K562 (cell line): Measurements from ENCODE around the gene GPD2. TPM values are rescaled to one million over a fixed set of nuclear protein-coding genes. Genes with fewer than 3 reads are reported as not detected.

Experiments
- ATAC-seq: fragments of 200-7000 bp; cut with Tn5 transposase; 3 replicates; pipeline ENCODE4 v1.9.1; 2020; ENCODE audit warnings: moderate library complexity
- BruUV-seq: library from RNA; stranded (reverse); fragments of 400-500 nt; replicated peaks from 2 replicates; lab custom pipeline; 2021; lab: Mats Ljungman, UMichigan
- CTCF ChIA-PET: fragments of 300-600 bp; formaldehyde crosslinking; extraction: SDS; loops from one replicate; lab custom pipeline; 2021; ENCODE audit warnings: low intra/inter-chr PET ratio; lab: Yijun Ruan, JAX
- POLR2A ChIA-PET: fragments of 300-600, 350-650 bp; sonication (Branson Sonifier 250); formaldehyde crosslinking; extraction: SDS; loops from one replicate; lab custom pipeline; 2021; ENCODE audit warnings: antibody characterized with exemption, inconsistent platforms; lab: Yijun Ruan, JAX
- DNase-seq, 4 experiments: peaks; one replicate each; pipeline versions ENCODE4 v3.0.0 to v3.0.0-alpha.2; 2011 to 2018; ENCODE audit warnings: low spot score in 3 of 4, mixed read lengths in 3 of 4; ENCODE audit errors: extremely low read depth in 1 of 4
- FAIRE-seq: peaks from 2 replicates; lab custom pipeline; 2011; peaks lifted over from hg19 to GRCh38; lab: Jason Lieb, UNC
- H2AFZ ChIP-seq: 2 replicates; pipeline ENCODE4 v1.6.0; 2011; ENCODE audit warnings: low read depth, low read length, control low read depth, inconsistent platforms
- H3K27ac ChIP-seq: fragments of 200-600 bp; 3 replicates; pipeline ENCODE4 v1.8.0; 2011; ENCODE audit warnings: low read depth, mild to moderate bottlenecking, control low read depth, inconsistent platforms, low read length, moderate library complexity, mixed read lengths; ENCODE audit errors: extremely low read depth
- H3K27me3 ChIP-seq, 2 experiments: fragments of 300-600 bp in 1 of 2; 2 replicates in 1 of 2; 3 replicates in 1 of 2; pipeline versions ENCODE4 v1.6.0 to v1.8.0; 2011; ENCODE audit warnings: inconsistent platforms in 2 of 2, low read length in 2 of 2, mild to moderate bottlenecking in 1 of 2, mixed read lengths in 1 of 2, moderate library complexity in 1 of 2; ENCODE audit not compliant: control insufficient read depth in 2 of 2, insufficient read depth in 2 of 2
- H3K36me3 ChIP-seq: fragments of 300-600 bp; 3 replicates; pipeline ENCODE4 v1.8.0; 2011; ENCODE audit warnings: mild to moderate bottlenecking, low read length, inconsistent platforms; ENCODE audit not compliant: control insufficient read depth, insufficient read depth
- H3K4me1 ChIP-seq, 2 experiments: fragments of 200-600 bp in 1 of 2; replicated peaks in 1 of 2; 2 replicates in 1 of 2; 3 replicates in 1 of 2; pipeline versions ENCODE4 v1.5.1 to v1.8.0; 2011; ENCODE audit warnings: inconsistent platforms in 2 of 2, low read length in 2 of 2, mild to moderate bottlenecking in 1 of 2, mixed read lengths in 1 of 2, moderate library complexity in 1 of 2; ENCODE audit not compliant: control insufficient read depth in 2 of 2, insufficient read depth in 2 of 2
- H3K4me2 ChIP-seq: 2 replicates; pipeline ENCODE4 v1.6.1; 2011; ENCODE audit warnings: low read length, control low read depth, inconsistent platforms, mixed read lengths; ENCODE audit not compliant: insufficient read depth
- H3K4me3 ChIP-seq: fragments of 200-600 bp; sonication (generic), shearing (Covaris generic); 2 replicates; pipeline ENCODE4 v1.5.1; 2016; ENCODE audit warnings: control low read depth, inconsistent platforms
- H3K79me2 ChIP-seq: fragments of 200-600 bp; 3 replicates; pipeline ENCODE4 v1.8.0; 2011; ENCODE audit warnings: low read length, inconsistent platforms; ENCODE audit not compliant: control insufficient read depth, insufficient read depth
- H3K9ac ChIP-seq, 2 experiments: 2 replicates each; pipeline versions ENCODE4 v1.6.0 to v1.6.1; 2011; ENCODE audit warnings: low read depth in 2 of 2, low read length in 2 of 2, control low read depth in 1 of 2, inconsistent platforms in 1 of 2, mild to moderate bottlenecking in 1 of 2, mixed read lengths in 1 of 2; ENCODE audit not compliant: insufficient read depth in 1 of 2
- H3K9me1 ChIP-seq: one replicate; pipeline ENCODE4 v1.6.0; 2011; ENCODE audit warnings: inconsistent platforms, mild to moderate bottlenecking, low read length, moderate library complexity; ENCODE audit not compliant: control insufficient read depth, insufficient read depth
- H3K9me3 ChIP-seq: replicated peaks from 2 replicates; pipeline ENCODE4 v1.5.1; 2011; ENCODE audit warnings: low read depth, low read length, inconsistent platforms; ENCODE audit not compliant: control insufficient read depth, insufficient read depth
- H4K20me1 ChIP-seq: replicated peaks from 2 replicates; pipeline ENCODE4 v1.6.1; 2011; ENCODE audit warnings: low read length, inconsistent platforms, mixed read lengths; ENCODE audit not compliant: control insufficient read depth, insufficient read depth
- AFF4 ChIP-seq: sonication (generic); formaldehyde crosslinking; IDR thresholded peaks from 2 replicates; pipeline ENCODE4 v1.8.0; 2023; ENCODE audit warnings: mild to moderate bottlenecking, missing genetic modification reagents
- C11orf30 ChIP-seq: fragments of 450-650 bp; IDR thresholded peaks from 2 replicates; pipeline ENCODE4 v1.6.1; 2016; ENCODE audit warnings: low read depth, mild to moderate bottlenecking
- CBFA2T2 ChIP-seq: fragments of 450-650 bp; conservative IDR thresholded peaks from 2 replicates; pipeline ENCODE4 v1.6.1; 2017; ENCODE audit warnings: mild to moderate bottlenecking
- CHD1 ChIP-seq: fragments of 200-600 bp; sonication (generic); IDR thresholded peaks from one replicate; pipeline ENCODE4 v1.6.1; 2012; ENCODE audit warnings: mild to moderate bottlenecking, moderate library complexity, low read length, inconsistent platforms
- FOS ChIP-seq: IDR thresholded peaks from 3 replicates; pipeline ENCODE4 v1.6.1; 2011; ENCODE audit not compliant: insufficient read length; ENCODE audit errors: extremely low read depth
- KAT7 ChIP-seq: sonication (generic); formaldehyde crosslinking; IDR thresholded peaks from 2 replicates; pipeline ENCODE4 v1.8.0; 2022; ENCODE audit warnings: missing genetic modification reagents, mild to moderate bottlenecking, borderline replicate concordance
- NRF1 ChIP-seq, 2 experiments: fragments of 450-650 bp; IDR thresholded peaks in 1 of 2; conservative IDR thresholded peaks in 1 of 2; 2 replicates each; pipeline ENCODE4 v1.6.1; 2014; ENCODE audit warnings: mild to moderate bottlenecking in 2 of 2
- SMARCA4 ChIP-seq: fragments of 450-650 bp; IDR thresholded peaks from 2 replicates; pipeline ENCODE4 v1.6.1; 2016
- SREBF1 ChIP-seq: fragments of 150-350 bp; IDR thresholded peaks from 2 replicates; pipeline ENCODE4 v1.6.1; 2014; ENCODE audit warnings: antibody characterized with exemption, low read depth, low read length, borderline replicate concordance
- SRF ChIP-seq, 2 experiments: fragments of 250-450, 450-650 bp in 1 of 2; sonication (Bioruptor Pico) in 1 of 2; sonication (generic) in 1 of 2; formaldehyde crosslinking; IDR thresholded peaks; 2 replicates each; pipeline versions ENCODE4 v1.5.0 to v1.5.1; 2020 to 2022; ENCODE audit warnings: mild to moderate bottlenecking in 1 of 2, missing genetic modification reagents in 1 of 2
- ZNF699 ChIP-seq: fragments of 250-450 bp; sonication (Bioruptor Pico); IDR thresholded peaks from 2 replicates; pipeline ENCODE4 v1.8.0; 2021; ENCODE audit warnings: mild to moderate bottlenecking, moderate library complexity; ENCODE audit not compliant: insufficient replicate concordance
- WGBS: fragments of 100-300 bp; shearing (Covaris generic); methylation state at CpG from one replicate; pipeline ENCODE4 v1.1.6; 2016; ENCODE audit warnings: low coverage, mixed read lengths; ENCODE audit not compliant: insufficient coverage; ENCODE audit errors: missing lambda C conversion rate; 5-methylcytosine and 5-hydroxymethylcytosine counted together
- in situ Hi-C: fragments of 300-500 bp; cut with MboI; formaldehyde crosslinking; loops from 4 replicates; pipeline ENCODE4 v1.15.0; 2018; ENCODE audit warnings: inconsistent platforms, mixed read lengths
- intact Hi-C: fragments of 100-400 bp; cut with micrococcal nuclease; formaldehyde crosslinking; loops from 2 replicates; pipeline ENCODE4 v1.14.2; 2022
- polyA plus RNA-seq, 8 experiments: library from polyadenylated mRNA; depleted of rRNA in 4 of 8; stranded (reverse) in 5 of 8; unstranded in 3 of 8; fragments of >200 nt; fragmentation: Nextera tagmentation in 2 of 8; fragmentation: Illumina TruSeq in 1 of 8; extraction: Ambion mirVana in 2 of 8; extraction: Trizol in 1 of 8; gene quantifications; 2 replicates each; pipeline versions ENCODE4 v1.2.1 to v1.2.3, GENCODE V29; 2011 to 2014; ENCODE audit warnings: inconsistent platforms in 1 of 8, missing spikeins in 1 of 8
- total RNA-seq, 7 experiments: library from RNA; depleted of rRNA in 6 of 7; stranded (reverse); fragments of >200 nt in 6 of 7; fragmentation: Illumina TruSeq in 2 of 7; extraction: Trizol in 2 of 7; gene quantifications; 2 replicates each; pipeline versions ENCODE4 v1.2.1 to v1.2.3, GENCODE V29; 2011 to 2021; ENCODE audit warnings: low replicate concordance in 1 of 7
- TF ChIP-seq, protein P1 (sequence below): fragments of 150-350 bp; IDR thresholded peaks from 2 replicates; pipeline ENCODE4 v1.6.1; 2014; ENCODE audit warnings: low read depth, mild to moderate bottlenecking, low read length, borderline replicate concordance

The GPD2 gene
- total and polyA plus RNA-seq, 9 of the 15 experiments (the other 6 are each of a cell fraction or from before 2014, with no cell fraction given): 5.2 to 39.2 (median 19.0) TPM

DNA sequence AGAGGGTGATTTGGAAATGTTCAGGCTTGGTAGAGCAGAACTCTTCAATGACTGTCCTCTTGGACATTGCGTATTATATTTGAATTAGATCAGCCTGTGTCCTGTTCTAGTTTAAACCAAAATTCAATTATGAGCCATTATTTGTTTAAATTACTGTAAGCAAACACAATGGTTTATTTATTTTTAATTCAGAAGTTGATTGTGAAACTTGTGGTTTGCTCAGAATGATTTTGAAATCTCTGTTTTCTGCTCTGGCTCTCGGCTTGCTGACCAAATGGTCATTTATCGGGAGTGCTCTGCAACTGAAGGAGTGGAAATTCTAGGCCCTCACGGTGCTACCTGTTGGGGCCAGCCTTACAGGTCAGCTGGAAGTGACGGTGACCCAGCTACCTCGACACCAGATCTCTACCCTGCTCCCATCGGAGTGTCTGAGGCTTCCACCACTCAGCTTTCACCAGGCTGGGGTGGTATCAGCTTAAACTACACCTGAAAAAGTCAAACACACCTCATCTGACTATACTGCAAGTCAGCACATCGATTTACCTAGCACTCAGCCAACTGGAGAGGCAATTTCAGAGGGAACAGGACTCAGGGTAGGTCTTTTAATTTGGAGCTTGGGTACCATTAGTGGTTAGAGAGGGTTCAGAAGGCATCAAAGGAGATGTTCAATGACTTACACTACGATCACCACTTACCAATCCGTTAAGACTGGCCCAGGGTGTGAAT, 36.8 kb upstream of the GPD2 start:
- ATAC-seq: no peak; the same call in 2 of the 3 replicates
- POLR2A ChIA-PET: interaction anchor here (0.7 to 1.6 kb wide), 3 partner anchors 15 to 57 kb away, joined by 3 to 6 read pairs (median 5); no protein-coding TSS in a partner anchor
- DNase-seq: no peak
- intact Hi-C loops: no loop called here
- H3K9me3 ChIP-seq: no peaks in the 10 kb centered on the region
- H3K36me3 ChIP-seq: no peaks in the 10 kb centered on the region
- peaks cover 8 to 12% of the 10 kb centered on the region in 2 experiments; a peak in 4 of 5 replicates for H3K4me1 ChIP-seq
- WGBS: 57% methylated on average over 10 of the region's 10 CpGs
- no TSS peak for BruUV-seq
- H4K20me1 ChIP-seq: 0 out of 2 replicates have a peak, but pooled peaks cover 3% of the 10 kb centered on the region
- peak overlapping the region; percentile 97 for H2AFZ ChIP-seq
- H3K4me2 ChIP-seq: peak overlapping the region; percentile 86
- no peaks in the 10 kb centered on the region for H3K27me3 ChIP-seq
- H3K4me3 ChIP-seq: peak overlapping the region; percentile 63
- FAIRE-seq: no peak
- no peaks in the 10 kb centered on the region for H3K79me2 ChIP-seq
- CTCF ChIA-PET: no interaction called here
- in situ Hi-C loops: no loop called here
- peak overlapping the region; percentile 81 to 82; a peak in 2 of 4 replicates for H3K9ac ChIP-seq
- H3K9me1 ChIP-seq: no peaks in the 10 kb centered on the region
- H3K27ac ChIP-seq: no peak overlapping the region
- TF ChIP-seq CBFA2T2 (no peak), CHD1 (no peak), SMARCA4 (no peak), AFF4 (CRISPR knock-in tag) (no peak), SRF (CRISPR knock-in tag; IDR thresholded peaks at IDR 0.05) (no peak), FOS (no peak), NRF1 (conservative IDR thresholded peaks at IDR 0.05 in 1 of 2, IDR thresholded peaks at IDR 0.05 in 1 of 2) (no peak), ZNF699 (CRISPR knock-in tag) (no peak), C11orf30 (peak; percentile 63; the same call in 1 of the 2 replicates), KAT7 (CRISPR knock-in tag) (no peak), SREBF1 (no peak)
- TF ChIP-seq, protein P1, sequence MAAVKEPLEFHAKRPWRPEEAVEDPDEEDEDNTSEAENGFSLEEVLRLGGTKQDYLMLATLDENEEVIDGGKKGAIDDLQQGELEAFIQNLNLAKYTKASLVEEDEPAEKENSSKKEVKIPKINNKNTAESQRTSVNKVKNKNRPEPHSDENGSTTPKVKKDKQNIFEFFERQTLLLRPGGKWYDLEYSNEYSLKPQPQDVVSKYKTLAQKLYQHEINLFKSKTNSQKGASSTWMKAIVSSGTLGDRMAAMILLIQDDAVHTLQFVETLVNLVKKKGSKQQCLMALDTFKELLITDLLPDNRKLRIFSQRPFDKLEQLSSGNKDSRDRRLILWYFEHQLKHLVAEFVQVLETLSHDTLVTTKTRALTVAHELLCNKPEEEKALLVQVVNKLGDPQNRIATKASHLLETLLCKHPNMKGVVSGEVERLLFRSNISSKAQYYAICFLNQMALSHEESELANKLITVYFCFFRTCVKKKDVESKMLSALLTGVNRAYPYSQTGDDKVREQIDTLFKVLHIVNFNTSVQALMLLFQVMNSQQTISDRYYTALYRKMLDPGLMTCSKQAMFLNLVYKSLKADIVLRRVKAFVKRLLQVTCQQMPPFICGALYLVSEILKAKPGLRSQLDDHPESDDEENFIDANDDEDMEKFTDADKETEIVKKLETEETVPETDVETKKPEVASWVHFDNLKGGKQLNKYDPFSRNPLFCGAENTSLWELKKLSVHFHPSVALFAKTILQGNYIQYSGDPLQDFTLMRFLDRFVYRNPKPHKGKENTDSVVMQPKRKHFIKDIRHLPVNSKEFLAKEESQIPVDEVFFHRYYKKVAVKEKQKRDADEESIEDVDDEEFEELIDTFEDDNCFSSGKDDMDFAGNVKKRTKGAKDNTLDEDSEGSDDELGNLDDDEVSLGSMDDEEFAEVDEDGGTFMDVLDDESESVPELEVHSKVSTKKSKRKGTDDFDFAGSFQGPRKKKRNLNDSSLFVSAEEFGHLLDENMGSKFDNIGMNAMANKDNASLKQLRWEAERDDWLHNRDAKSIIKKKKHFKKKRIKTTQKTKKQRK: no peak
